Fibroblast of mammary gland (primary cell): ENCODE data around the gene PTPA.
A peak's percentile ranks its signal among the peaks of the same experiment; 100 is the strongest.

Experiments
- DNase-seq: peaks from one replicate; pipeline ENCODE4 v3.0.0-alpha.2; 2010; ENCODE audit warnings: low read depth
- H3K4me3 ChIP-seq: 2 replicates; pipeline ENCODE4 v1.5.1; 2011; ENCODE audit warnings: low read depth, mild to moderate bottlenecking, low read length, moderate library complexity; ENCODE audit not compliant: control insufficient read depth
- CTCF ChIP-seq: conservative IDR thresholded peaks from 2 replicates; pipeline ENCODE4 v1.5.1; 2011; ENCODE audit warnings: low read depth, low read length, inconsistent platforms; ENCODE audit not compliant: control insufficient read depth, insufficient read depth

The PTPA gene

GRCh38 chr9:129137292-129138143 lies 26.3 kb downstream of the PTPA start:
- H3K4me3 ChIP-seq, result no peak overlapping the region
- no peak for DNase-seq
- TF ChIP-seq CTCF, result no peak

GRCh38 chr9:129138144-129138462 lies 26.9 kb downstream of the PTPA start:
- DNase-seq, result no peak
- TF ChIP-seq CTCF, result no peak
- H3K4me3 ChIP-seq, result no peak overlapping the region

- DNase-seq, result peak; percentile 78
- no peak for TF ChIP-seq CTCF
These were observed 27.4 kb downstream of the PTPA start for GRCh38 chr9:129138476-129139232.

GRCh38 chr9:129139233-129139992 lies 28.2 kb downstream of the PTPA start:
- H3K4me3 ChIP-seq, result peak overlapping the region; percentile 50
- DNase-seq, result peak; percentile 91
- TF ChIP-seq CTCF, result peak; percentile 88

More at GRCh38 chr9:129138476-129139232, 27.4 kb downstream of the PTPA start:
- no peak overlapping the region for H3K4me3 ChIP-seq

GRCh38 chr9:129139993-129140396 lies 28.8 kb downstream of the PTPA start:
- DNase-seq, result peak; percentile 100
- TF ChIP-seq CTCF, result no peak
- peak overlapping the region; percentile 50 for H3K4me3 ChIP-seq

- no peak for TF ChIP-seq CTCF
- peak; percentile 58 for DNase-seq
- H3K4me3 ChIP-seq, result peak overlapping the region; percentile 49
These were observed 29.3 kb downstream of the PTPA start for GRCh38 chr9:129140397-129141065.
